ENCODE results near the gene TPSG1. TPM values are rescaled to one million over a fixed set of nuclear protein-coding genes. Genes with fewer than 3 reads are reported as not detected.

The TPSG1 gene
- total RNA-seq, 4 donors from 2014 or later: 1.5 TPM; not detected in 3

DNA sequence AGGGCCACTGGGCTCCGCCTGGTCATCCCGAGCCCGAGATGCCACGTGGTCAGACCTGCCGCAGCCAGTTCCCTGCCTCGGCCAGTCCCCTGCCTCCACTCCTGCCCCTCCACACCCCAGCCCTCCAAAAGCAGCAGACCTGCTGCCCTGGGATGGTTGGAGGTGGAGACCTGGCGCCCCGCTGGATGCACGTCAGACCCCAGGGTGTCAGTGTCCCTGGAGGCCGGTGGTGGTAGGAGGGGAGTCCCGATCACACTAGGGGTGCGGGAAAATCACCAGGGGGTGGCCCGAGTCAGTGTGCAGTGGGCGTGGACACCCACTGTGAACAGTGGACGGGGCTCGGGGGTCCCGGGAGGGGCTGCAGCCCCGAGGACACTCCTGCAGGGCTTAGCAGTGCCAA is 26.9 kb downstream of the TPSG1 start:
- H3K27me3 ChIP-seq: no peaks in the 10 kb centered on the region
- no peak for TF ChIP-seq POLR2A (IDR thresholded peaks at IDR 0.05)
- TF ChIP-seq, protein P1, sequence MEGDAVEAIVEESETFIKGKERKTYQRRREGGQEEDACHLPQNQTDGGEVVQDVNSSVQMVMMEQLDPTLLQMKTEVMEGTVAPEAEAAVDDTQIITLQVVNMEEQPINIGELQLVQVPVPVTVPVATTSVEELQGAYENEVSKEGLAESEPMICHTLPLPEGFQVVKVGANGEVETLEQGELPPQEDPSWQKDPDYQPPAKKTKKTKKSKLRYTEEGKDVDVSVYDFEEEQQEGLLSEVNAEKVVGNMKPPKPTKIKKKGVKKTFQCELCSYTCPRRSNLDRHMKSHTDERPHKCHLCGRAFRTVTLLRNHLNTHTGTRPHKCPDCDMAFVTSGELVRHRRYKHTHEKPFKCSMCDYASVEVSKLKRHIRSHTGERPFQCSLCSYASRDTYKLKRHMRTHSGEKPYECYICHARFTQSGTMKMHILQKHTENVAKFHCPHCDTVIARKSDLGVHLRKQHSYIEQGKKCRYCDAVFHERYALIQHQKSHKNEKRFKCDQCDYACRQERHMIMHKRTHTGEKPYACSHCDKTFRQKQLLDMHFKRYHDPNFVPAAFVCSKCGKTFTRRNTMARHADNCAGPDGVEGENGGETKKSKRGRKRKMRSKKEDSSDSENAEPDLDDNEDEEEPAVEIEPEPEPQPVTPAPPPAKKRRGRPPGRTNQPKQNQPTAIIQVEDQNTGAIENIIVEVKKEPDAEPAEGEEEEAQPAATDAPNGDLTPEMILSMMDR (IDR thresholded peaks at IDR 0.05): no peak
- H3K9me3 ChIP-seq: no peaks in the 10 kb centered on the region
- DNase-seq: no peak
- intact Hi-C loops (cut with DNase I; ENCODE audit: low total_unique reads): no loop called here
- H3K36me3 ChIP-seq: no peaks in the 10 kb centered on the region
- H3K4me1 ChIP-seq: no peaks in the 10 kb centered on the region
- H3K4me3 ChIP-seq: no peak overlapping the region
- no peak overlapping the region for H3K27ac ChIP-seq

- TF ChIP-seq POLR2A (IDR thresholded peaks at IDR 0.05): no peak
- TF ChIP-seq, protein P1 (IDR thresholded peaks at IDR 0.05): no peak
- Histone ChIP-seq H3K4me1 (no peaks in the 10 kb centered on the region), H3K4me3 (no peak overlapping the region), H3K27ac (no peak overlapping the region), H3K27me3 (no peaks in the 10 kb centered on the region), H3K9me3 (no peaks in the 10 kb centered on the region), H3K36me3 (no peaks in the 10 kb centered on the region)
- DNase-seq: no peak
- intact Hi-C loops (cut with DNase I; ENCODE audit: low total_unique reads): no loop called here
Observed at GRCh38 chr16:1197237-1197866, 27.7 kb downstream of the TPSG1 start.

- Histone ChIP-seq H3K27me3 (no peaks in the 10 kb centered on the region), H3K4me3 (no peak overlapping the region), H3K4me1 (no peaks in the 10 kb centered on the region), H3K9me3 (no peaks in the 10 kb centered on the region), H3K36me3 (no peaks in the 10 kb centered on the region), H3K27ac (no peak overlapping the region)
- DNase-seq: no peak
- intact Hi-C loops (cut with DNase I; ENCODE audit: low total_unique reads): no loop called here
- TF ChIP-seq, protein P1 (IDR thresholded peaks at IDR 0.05): no peak
- no peak for TF ChIP-seq POLR2A (IDR thresholded peaks at IDR 0.05)
Observed at GRCh38 chr16:1196494-1196893, 28.6 kb downstream of the TPSG1 start.

- TF ChIP-seq, protein P1 (IDR thresholded peaks at IDR 0.05): no peak
- TF ChIP-seq POLR2A (IDR thresholded peaks at IDR 0.05): no peak
- Histone ChIP-seq H3K4me1 (no peaks in the 10 kb centered on the region), H3K9me3 (no peaks in the 10 kb centered on the region), H3K27ac (no peak overlapping the region), H3K27me3 (no peaks in the 10 kb centered on the region), H3K36me3 (no peaks in the 10 kb centered on the region), H3K4me3 (no peak overlapping the region)
- no peak for DNase-seq
- intact Hi-C loops (cut with DNase I; ENCODE audit: low total_unique reads): no loop called here
Observed at GRCh38 chr16:1195393-1195666, 29.7 kb downstream of the TPSG1 start.

- Histone ChIP-seq H3K9me3 (no peaks in the 10 kb centered on the region), H3K4me1 (no peaks in the 10 kb centered on the region), H3K27me3 (no peaks in the 10 kb centered on the region), H3K36me3 (no peaks in the 10 kb centered on the region), H3K4me3 (no peak overlapping the region), H3K27ac (peak overlapping the region in 1 of 2 donors; percentile 10)
- TF ChIP-seq, protein P1 (IDR thresholded peaks at IDR 0.05): peak; percentile 74 to 87 (median 86)
- TF ChIP-seq POLR2A (IDR thresholded peaks at IDR 0.05): peak in 1 of 2 donors; percentile 14
- no peak for DNase-seq
- intact Hi-C loops (cut with DNase I; ENCODE audit: low total_unique reads): no loop called here
Observed at GRCh38 chr16:1194665-1195392, 30.2 kb downstream of the TPSG1 start.

Measured in uterus (tissue), 4 donors.